Motor neuron (in vitro differentiated cells): Measurements from ENCODE around the gene NOX5. TPM values are rescaled to one million over a fixed set of nuclear protein-coding genes. Genes with fewer than 3 reads are reported as not detected.
"Not testable (repeated sequence)": the region's sequence is repeated elsewhere in the genome, so short reads cannot be mapped to it uniquely, and the experiment has no call there.

Experiments
- ATAC-seq, 8 experiments: fragments of 200-7000 bp; cut with Tn5 transposase; replicated peaks in 6 of 8; 2 replicates each; pipeline ENCODE4 v1.8.0; 2021; ENCODE audit warnings: mild to moderate bottlenecking in 8 of 8, moderate library complexity in 8 of 8
- H3K27ac ChIP-seq, 2 donors: fragments of 250-450 bp; sonication (Bioruptor Pico); 2 replicates each; pipeline ENCODE4 v1.9.0; 2021; ENCODE audit warnings: antibody characterized with exemption in 2 of 2, mild to moderate bottlenecking in 2 of 2, moderate library complexity in 1 of 2
- H3K4me1 ChIP-seq, 2 donors: fragments of 250-450 bp; sonication (Bioruptor Pico); replicated peaks in 1 of 2; 2 replicates each; pipeline ENCODE4 v1.6.1; 2021; ENCODE audit warnings: antibody characterized with exemption in 2 of 2, mild to moderate bottlenecking in 2 of 2, moderate library complexity in 1 of 2
- H3K4me3 ChIP-seq, 5 donors: fragments of 250-450 bp; sonication (Bioruptor Pico); 2 replicates each; pipeline ENCODE4 v1.9.0; 2021; ENCODE audit warnings: antibody characterized with exemption in 5 of 5, mild to moderate bottlenecking in 5 of 5, moderate library complexity in 4 of 5
- WGBS, 10 experiments: fragments of 450-650 bp; shearing (Covaris generic); methylation state at CpG; one replicate each; pipeline ENCODE4 v1.0.0; 2022; 5-methylcytosine and 5-hydroxymethylcytosine counted together
- in situ Hi-C, 9 experiments: fragments of 400-800 bp; cut with MboI; loops; one replicate each; pipeline ENCODE4 v1.15.0; 2021; ENCODE audit warnings: low sequenced_read_pairs in 9 of 9, low pct_unique_long_range_greater_than_20kb in 2 of 9; ENCODE audit not compliant: unreplicated experiment in 9 of 9
- total RNA-seq, 8 experiments: library from RNA; unstranded; fragments of 300-600 nt; gene quantifications; 2 replicates each; pipeline versions ENCODE4 v1.2.3 to v1.2.4, GENCODE V29; 2022

The NOX5 gene
- total RNA-seq, 8 experiments from 2014 or later: under 0.01 to 2.2 (median 0.17) TPM

GRCh38 chr15:69055251-69055650 lies 40.8 kb downstream of the NOX5 start:
- 50 to 100% (median 84%) methylated on average over 2 to 6 of the region's 10 CpGs; no CpG with 5 or more reads in 4 of the 10 experiments for WGBS, 10 experiments
- Histone ChIP-seq H3K27ac (no peak overlapping the region), H3K4me3 (no peak overlapping the region), H3K4me1 (peaks cover 3% of the 10 kb centered on the region in 2 donors)
- in situ Hi-C loops: loop anchor here in 6 of 9 experiments (25.0 kb wide), 3 partner anchors 207 to 357 kb away; partner anchors contain the start of gene KIF23 (in 1 of the 6)
- no peak for ATAC-seq

- Histone ChIP-seq H3K4me3 (no peak overlapping the region), H3K4me1 (peaks cover 3% of the 10 kb centered on the region in 2 donors), H3K27ac (no peak overlapping the region)
- WGBS, 10 experiments: 33 to 100% (median 40%) methylated on average over 1 to 2 of the region's 3 CpGs; no CpG with 5 or more reads in 5 of the 10 experiments
- in situ Hi-C loops: loop anchor here in 6 of 9 experiments (25.0 kb wide), 3 partner anchors 206 to 356 kb away; partner anchors contain the start of gene KIF23 (in 1 of the 6)
- ATAC-seq: no peak
Measured at GRCh38 chr15:69056365-69056764, 41.9 kb downstream of the NOX5 start.

DNA sequence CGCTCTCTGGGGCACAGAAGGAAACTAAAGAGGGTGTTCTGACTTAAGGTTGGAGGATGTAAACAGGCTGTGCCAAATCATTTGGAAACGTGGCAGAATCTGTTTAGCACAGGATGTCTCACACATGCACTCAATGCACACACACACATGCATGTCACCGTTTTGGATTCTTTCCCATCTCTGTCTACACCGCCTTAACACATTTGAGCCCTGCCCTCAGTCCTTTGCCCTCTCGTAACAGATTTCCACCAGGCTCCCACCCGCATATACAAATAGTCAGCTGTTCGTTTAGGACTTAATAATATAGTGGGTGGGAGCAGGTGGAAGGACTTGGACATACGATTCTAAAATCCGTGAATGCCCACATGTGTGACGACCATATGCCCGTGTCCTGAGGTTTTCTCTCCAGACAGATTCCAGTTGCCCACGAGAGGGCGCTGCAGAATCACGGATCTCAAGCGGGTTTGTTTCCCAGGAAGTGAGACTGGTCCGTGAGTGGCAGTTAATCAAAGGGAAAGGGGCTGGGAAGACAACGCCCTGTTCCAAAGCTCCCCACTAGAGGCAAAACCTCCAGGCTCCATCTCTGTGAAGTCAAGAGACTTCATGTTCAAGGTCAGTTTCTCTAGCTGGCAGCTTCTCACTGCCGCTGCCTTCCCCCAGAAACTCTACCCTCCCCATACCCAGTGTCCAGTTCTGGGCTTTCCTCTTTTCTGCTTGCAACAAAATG lies 44.5 kb downstream of the NOX5 start:
- peak; percentile 93 to 99 (median 96) for ATAC-seq
- in situ Hi-C loops: loop anchor here in 6 of 9 experiments (25.0 kb wide), 3 partner anchors 203 to 353 kb away; partner anchors contain the start of gene KIF23 (in 1 of the 6)
- Histone ChIP-seq H3K4me3 (no peak overlapping the region), H3K4me1 (peaks cover 3% of the 10 kb centered on the region in 2 donors), H3K27ac (no peak overlapping the region)
- 0 to 60% (median 20%) methylated on average over 1 to 13 of the region's 18 CpGs; no CpG with 5 or more reads in 1 of the 10 experiments for WGBS, 10 experiments

DNA sequence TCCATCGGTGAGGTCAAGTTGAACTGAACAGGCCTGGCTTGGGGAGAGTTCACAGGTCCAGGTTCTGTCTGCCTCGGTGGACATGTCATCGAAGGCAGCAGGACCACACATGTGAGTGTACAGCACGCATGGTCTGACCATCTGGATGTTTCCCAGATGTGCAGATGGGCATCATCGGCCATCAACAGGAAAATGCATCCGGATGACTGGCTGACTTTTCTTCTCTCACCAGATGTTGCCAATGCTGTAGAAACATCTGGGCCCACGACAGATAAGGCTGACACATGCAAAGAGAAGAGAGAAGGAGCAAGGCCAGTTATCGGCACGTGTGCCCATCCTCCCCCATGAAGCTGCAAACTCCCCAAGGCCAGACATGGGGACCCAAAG lies 45.1 kb downstream of the NOX5 start:
- H3K27ac ChIP-seq: no peak overlapping the region
- H3K4me1 ChIP-seq: peaks cover 3% of the 10 kb centered on the region in 2 donors
- in situ Hi-C loops: loop anchor here in 6 of 9 experiments (25.0 kb wide), 3 partner anchors 203 to 353 kb away; partner anchors contain the start of gene KIF23 (in 1 of the 6)
- no peak overlapping the region for H3K4me3 ChIP-seq
- peak in 1 of 8 experiments; percentile 8 for ATAC-seq
- WGBS, 10 experiments: 64 to 100% (median 86%) methylated on average over 1 to 5 of the region's 9 CpGs; no CpG with 5 or more reads in 4 of the 10 experiments

DNA sequence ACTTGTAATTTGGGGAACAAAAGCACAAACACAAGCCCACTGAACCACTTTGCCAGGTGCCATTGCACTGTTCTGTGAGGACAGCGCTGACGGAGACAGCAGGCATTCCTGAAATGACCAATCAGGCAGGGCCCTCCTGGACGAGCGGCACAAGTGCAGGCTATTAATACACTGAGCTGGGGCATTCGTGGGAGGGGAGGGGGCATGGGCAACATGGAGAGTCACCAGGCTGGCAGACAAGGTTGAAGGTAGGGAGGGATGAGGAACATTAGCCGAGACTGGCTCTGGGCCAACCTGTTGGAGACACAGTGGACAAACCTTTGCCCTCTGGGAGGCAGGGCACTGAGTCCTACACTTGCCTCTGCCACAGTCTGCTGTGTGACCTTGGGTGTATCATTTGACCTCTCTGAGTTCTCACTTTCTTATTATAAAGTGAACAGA lies 45.6 kb downstream of the NOX5 start:
- no peak for ATAC-seq
- H3K4me3 ChIP-seq: no peak overlapping the region
- no peak overlapping the region for H3K27ac ChIP-seq
- in situ Hi-C loops: loop anchor here in 8 of 9 experiments (10.0 to 25.0 kb wide), 5 partner anchors 202 to 352 kb away; partner anchors contain the start of gene KIF23 (in 1 of the 8)
- WGBS, 10 experiments: 40 to 100% (median 72%) methylated on average over 1 to 4 of the region's 6 CpGs; no CpG with 5 or more reads in 5 of the 10 experiments
- H3K4me1 ChIP-seq: peaks cover 3% of the 10 kb centered on the region in 2 donors

DNA sequence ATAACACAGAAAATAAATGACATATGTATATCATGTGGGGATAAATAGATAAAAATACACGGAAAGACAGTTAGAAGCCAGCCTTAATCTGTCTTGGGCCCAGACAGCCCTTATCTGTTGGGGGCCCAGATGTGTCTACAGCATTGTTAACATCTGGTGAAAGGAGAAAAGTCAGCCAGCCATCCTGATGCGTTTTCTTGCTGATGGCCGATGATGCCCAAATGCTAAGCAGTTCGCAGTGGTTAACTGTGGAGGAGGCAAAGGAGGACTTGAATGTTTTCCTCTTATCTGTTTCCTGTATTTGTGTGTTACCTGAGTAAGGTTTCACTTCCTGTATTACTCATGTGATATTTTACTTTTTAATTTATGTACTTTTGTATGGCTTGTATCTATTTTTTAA lies 46.2 kb downstream of the NOX5 start:
- no peak for ATAC-seq
- in situ Hi-C loops: loop anchor here in 8 of 9 experiments (10.0 to 25.0 kb wide), 5 partner anchors 202 to 352 kb away; partner anchors contain the start of gene KIF23 (in 1 of the 8)
- Histone ChIP-seq H3K4me3 (no peak overlapping the region), H3K4me1 (peaks cover 3% of the 10 kb centered on the region in 2 donors), H3K27ac (no peak overlapping the region)
- 73 to 100% (median 80%) methylated on average over 1 to 4 of the region's 4 CpGs for WGBS, 10 experiments

DNA sequence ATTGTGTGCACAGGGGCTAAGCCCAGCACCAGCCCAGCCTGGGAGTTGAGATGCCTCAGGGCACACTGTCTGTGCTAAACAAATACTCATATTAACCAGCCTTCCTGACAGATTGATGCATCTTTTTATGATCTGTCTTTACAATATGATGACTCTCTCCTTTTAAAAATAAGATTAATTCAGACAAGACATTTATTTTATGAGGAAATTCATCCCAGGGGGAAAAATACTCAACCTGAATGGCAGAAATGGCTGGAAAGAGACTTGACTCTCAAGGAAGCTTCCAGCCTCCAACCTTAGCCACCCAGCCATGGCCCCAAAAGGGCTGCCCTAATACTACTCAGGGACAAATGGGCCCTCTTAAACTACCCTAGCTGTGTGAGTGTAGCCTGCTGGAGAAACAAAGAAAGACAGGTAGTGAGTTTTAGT lies 46.9 kb downstream of the NOX5 start:
- Histone ChIP-seq H3K27ac (no peak overlapping the region), H3K4me1 (peaks cover 3% of the 10 kb centered on the region in 2 donors), H3K4me3 (no peak overlapping the region)
- no peak for ATAC-seq
- in situ Hi-C loops: loop anchor here in 8 of 9 experiments (10.0 to 25.0 kb wide), 5 partner anchors 201 to 351 kb away; partner anchors contain the start of gene KIF23 (in 1 of the 8)

DNA sequence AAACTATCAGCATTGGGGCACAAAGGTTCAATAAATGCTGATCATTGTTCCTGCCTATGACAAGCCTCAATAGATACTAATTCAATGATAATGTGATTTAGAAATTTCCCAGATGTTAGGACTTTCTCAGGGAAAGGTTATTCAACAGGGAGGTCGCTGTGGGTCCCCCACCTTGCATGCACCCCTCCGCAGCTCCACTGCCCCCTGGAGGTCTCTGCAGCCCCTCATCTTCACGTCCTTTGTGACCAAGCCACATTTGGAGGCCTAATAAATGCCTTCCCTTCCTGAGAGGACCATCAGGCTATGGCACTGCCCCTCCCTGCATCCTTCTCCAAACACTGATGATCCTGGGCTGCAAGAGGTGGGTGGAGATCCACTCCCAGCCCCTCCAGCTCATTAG lies 50.2 kb downstream of the NOX5 start:
- in situ Hi-C loops: loop anchor here in 8 of 9 experiments (10.0 to 25.0 kb wide), 5 partner anchors 198 to 348 kb away; partner anchors contain the start of gene KIF23 (in 1 of the 8)
- Histone ChIP-seq H3K27ac (no peak overlapping the region), H3K4me1 (peaks cover 0 to 5% of the 10 kb centered on the region in 2 donors), H3K4me3 (no peak overlapping the region)
- 60 to 80% methylated on average over 1 of the region's 3 CpGs; no CpG with 5 or more reads in 8 of the 10 experiments for WGBS, 10 experiments
- peak in 2 of 8 experiments; percentile 17 to 52 for ATAC-seq

- in situ Hi-C loops: loop anchor here in 8 of 9 experiments (10.0 to 25.0 kb wide), 5 partner anchors 196 to 346 kb away; partner anchors contain the start of gene KIF23 (in 1 of the 8)
- no peak for ATAC-seq
- 70 to 97% (median 90%) methylated on average over 2 to 7 of the region's 9 CpGs; no CpG with 5 or more reads in 2 of the 10 experiments for WGBS, 10 experiments
Measured at GRCh38 chr15:69066007-69066995, 51.8 kb downstream of the NOX5 start.

GRCh38 chr15:69067296-69067695 lies 52.8 kb downstream of the NOX5 start:
- in situ Hi-C loops: loop anchor here in 8 of 9 experiments (10.0 to 25.0 kb wide), 5 partner anchors 195 to 345 kb away; partner anchors contain the start of gene KIF23 (in 1 of the 8)
- 33 to 67% (median 50%) methylated on average over 1 of the region's 1 CpG; no CpG with 5 or more reads in 6 of the 10 experiments for WGBS, 10 experiments
- ATAC-seq: peak in 2 of 8 experiments; percentile 37 to 57
- Histone ChIP-seq H3K4me1 (peaks cover 0 to 5% of the 10 kb centered on the region in 2 donors), H3K27ac (no peak overlapping the region), H3K4me3 (no peak overlapping the region)

More at GRCh38 chr15:69066007-69066995, 51.8 kb downstream of the NOX5 start:
- H3K4me3 ChIP-seq: no peak overlapping the region
- H3K27ac ChIP-seq: no peak overlapping the region
- peaks cover 0 to 5% of the 10 kb centered on the region in 2 donors for H3K4me1 ChIP-seq

DNA sequence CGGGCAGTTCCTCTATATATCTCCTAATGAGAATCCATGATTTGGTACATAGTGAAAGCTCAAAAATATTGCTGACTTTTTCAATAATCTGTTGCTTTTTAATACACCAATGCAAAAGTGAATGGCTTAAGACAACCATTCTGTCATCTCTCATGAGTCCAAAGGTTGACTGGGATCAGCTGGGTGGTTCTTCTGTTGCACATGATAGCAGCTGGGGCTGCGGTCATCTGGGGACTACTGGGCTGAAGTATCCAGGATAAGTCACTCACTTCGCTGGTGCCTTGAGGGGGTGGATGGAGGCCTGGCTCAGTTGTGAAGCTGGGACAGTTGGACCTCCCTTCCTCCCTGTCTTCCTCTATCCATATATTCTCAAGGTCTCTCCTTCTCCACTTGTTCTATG lies 53.7 kb downstream of the NOX5 start:
- no peak for ATAC-seq
- 60 to 100% (median 100%) methylated on average over 1 to 3 of the region's 3 CpGs; no CpG with 5 or more reads in 3 of the 10 experiments for WGBS, 10 experiments
- Histone ChIP-seq H3K4me1 (peaks cover 0 to 5% of the 10 kb centered on the region in 2 donors), H3K27ac (no peak overlapping the region), H3K4me3 (no peak overlapping the region)
- in situ Hi-C loops: loop anchor here in 8 of 9 experiments (10.0 to 25.0 kb wide), 5 partner anchors 194 to 344 kb away; partner anchors contain the start of gene KIF23 (in 1 of the 8)

DNA sequence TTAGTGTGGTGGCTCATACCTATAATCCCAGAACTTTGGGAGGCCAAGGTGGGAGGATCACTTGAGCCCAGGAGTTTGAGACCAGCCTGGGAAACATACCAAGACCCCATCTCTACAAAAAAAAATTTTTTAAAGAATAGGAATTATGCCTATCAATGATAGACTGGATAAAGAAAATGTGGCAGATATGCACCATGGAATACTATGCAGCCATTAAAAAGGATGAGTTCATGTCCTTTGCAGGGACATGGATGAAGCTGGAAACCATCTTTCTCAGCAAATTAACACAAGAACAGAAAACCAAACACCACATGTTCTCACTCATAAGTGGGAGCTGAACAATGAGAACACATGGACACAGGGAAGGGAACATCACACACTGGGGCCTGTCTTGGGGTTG lies 54.8 kb downstream of the NOX5 start:
- not testable (repeated sequence) for H3K27ac ChIP-seq, ATAC-seq, H3K4me3 ChIP-seq, H3K4me1 ChIP-seq
- in situ Hi-C loops: loop anchor here in 8 of 9 experiments (10.0 to 25.0 kb wide), 5 partner anchors 193 to 343 kb away; partner anchors contain the start of gene KIF23 (in 1 of the 8)
